ENCODE data around the gene CCNB3.

The CCNB3 gene, protein sequence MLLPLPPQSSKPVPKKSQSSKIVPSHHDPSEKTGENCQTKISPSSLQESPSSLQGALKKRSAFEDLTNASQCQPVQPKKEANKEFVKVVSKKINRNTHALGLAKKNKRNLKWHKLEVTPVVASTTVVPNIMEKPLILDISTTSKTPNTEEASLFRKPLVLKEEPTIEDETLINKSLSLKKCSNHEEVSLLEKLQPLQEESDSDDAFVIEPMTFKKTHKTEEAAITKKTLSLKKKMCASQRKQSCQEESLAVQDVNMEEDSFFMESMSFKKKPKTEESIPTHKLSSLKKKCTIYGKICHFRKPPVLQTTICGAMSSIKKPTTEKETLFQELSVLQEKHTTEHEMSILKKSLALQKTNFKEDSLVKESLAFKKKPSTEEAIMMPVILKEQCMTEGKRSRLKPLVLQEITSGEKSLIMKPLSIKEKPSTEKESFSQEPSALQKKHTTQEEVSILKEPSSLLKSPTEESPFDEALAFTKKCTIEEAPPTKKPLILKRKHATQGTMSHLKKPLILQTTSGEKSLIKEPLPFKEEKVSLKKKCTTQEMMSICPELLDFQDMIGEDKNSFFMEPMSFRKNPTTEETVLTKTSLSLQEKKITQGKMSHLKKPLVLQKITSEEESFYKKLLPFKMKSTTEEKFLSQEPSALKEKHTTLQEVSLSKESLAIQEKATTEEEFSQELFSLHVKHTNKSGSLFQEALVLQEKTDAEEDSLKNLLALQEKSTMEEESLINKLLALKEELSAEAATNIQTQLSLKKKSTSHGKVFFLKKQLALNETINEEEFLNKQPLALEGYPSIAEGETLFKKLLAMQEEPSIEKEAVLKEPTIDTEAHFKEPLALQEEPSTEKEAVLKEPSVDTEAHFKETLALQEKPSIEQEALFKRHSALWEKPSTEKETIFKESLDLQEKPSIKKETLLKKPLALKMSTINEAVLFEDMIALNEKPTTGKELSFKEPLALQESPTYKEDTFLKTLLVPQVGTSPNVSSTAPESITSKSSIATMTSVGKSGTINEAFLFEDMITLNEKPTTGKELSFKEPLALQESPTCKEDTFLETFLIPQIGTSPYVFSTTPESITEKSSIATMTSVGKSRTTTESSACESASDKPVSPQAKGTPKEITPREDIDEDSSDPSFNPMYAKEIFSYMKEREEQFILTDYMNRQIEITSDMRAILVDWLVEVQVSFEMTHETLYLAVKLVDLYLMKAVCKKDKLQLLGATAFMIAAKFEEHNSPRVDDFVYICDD (N-terminal part only)

DNA sequence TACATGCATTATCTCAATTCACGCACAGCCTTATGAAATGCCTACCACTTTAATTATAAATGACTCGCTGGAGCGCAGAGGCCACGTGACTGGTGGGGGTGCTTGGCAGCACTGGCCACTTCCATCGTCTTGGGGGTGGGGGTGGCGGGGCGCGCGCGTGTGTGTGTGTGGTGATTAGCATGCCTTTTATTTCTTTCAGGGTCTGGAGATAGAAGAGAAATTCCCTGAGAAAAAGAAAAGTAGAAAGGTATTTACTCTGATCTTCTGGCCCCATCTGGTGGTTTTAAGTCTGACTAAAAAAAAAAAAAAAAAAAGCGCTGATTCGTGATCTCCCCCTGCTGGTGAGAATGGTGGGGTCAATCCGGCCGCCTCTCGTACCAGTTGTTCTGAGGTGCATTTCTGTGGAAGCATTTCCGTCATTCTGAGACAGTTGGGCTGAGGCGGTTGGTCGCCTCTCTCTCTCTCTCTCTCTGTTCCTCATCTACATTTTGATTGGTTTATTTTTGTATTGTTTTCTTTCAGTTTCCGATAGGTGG lies at the start of gene CCNB3:
CCNB3 (plus strand) TSS at position 402 of the 536 bp plus-strand sequence. CDS start 80,399 bp downstream, outside the sequence.
- TF ChIP-seq, protein P1, sequence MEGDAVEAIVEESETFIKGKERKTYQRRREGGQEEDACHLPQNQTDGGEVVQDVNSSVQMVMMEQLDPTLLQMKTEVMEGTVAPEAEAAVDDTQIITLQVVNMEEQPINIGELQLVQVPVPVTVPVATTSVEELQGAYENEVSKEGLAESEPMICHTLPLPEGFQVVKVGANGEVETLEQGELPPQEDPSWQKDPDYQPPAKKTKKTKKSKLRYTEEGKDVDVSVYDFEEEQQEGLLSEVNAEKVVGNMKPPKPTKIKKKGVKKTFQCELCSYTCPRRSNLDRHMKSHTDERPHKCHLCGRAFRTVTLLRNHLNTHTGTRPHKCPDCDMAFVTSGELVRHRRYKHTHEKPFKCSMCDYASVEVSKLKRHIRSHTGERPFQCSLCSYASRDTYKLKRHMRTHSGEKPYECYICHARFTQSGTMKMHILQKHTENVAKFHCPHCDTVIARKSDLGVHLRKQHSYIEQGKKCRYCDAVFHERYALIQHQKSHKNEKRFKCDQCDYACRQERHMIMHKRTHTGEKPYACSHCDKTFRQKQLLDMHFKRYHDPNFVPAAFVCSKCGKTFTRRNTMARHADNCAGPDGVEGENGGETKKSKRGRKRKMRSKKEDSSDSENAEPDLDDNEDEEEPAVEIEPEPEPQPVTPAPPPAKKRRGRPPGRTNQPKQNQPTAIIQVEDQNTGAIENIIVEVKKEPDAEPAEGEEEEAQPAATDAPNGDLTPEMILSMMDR (conservative IDR thresholded peaks at IDR 0.05; ENCODE audit: low read length): peak; percentile 68
- peak; percentile 68 for DNase-seq (ENCODE audit: low read depth)
- peak within 1 kb of the TSS; percentile 41 for H3K4me3 ChIP-seq (ENCODE audit: low read length)

- no peak for DNase-seq (ENCODE audit: low read depth)
- no peak overlapping the region for H3K4me3 ChIP-seq (ENCODE audit: low read length)
- TF ChIP-seq, protein P1 (conservative IDR thresholded peaks at IDR 0.05; ENCODE audit: low read length): no peak
Measured at GRCh38 chrX:50157545-50158135, 46.9 kb upstream of the CCNB3 start.

DNA sequence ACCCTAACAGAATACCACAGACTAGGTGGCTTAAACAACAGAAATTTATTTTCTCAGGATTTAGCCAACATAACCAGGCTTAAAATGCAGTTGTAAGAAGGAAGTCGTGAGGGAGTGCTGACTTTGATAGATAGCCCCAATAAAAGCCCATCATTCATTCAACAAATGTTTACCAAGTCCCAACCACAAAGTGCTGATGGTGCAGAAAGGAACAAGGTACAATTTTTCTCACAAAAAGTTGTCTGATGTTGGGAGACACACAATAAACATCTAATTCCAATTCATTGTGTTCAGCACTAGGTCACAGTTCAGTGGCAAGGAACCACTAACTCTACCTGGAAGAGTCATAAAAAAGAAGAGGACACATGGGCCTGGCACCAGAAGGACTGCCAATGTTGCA lies 46.0 kb upstream of the CCNB3 start:
- TF ChIP-seq, protein P1 (conservative IDR thresholded peaks at IDR 0.05; ENCODE audit: low read length): no peak
- no peak overlapping the region for H3K4me3 ChIP-seq (ENCODE audit: low read length)
- DNase-seq (ENCODE audit: low read depth): no peak

GRCh38 chrX:50161127-50161526 lies 43.4 kb upstream of the CCNB3 start:
- TF ChIP-seq, protein P1 (conservative IDR thresholded peaks at IDR 0.05; ENCODE audit: low read length): no peak
- H3K4me3 ChIP-seq (ENCODE audit: low read length): no peak overlapping the region
- peak; percentile 4 for DNase-seq (ENCODE audit: low read depth)

DNA sequence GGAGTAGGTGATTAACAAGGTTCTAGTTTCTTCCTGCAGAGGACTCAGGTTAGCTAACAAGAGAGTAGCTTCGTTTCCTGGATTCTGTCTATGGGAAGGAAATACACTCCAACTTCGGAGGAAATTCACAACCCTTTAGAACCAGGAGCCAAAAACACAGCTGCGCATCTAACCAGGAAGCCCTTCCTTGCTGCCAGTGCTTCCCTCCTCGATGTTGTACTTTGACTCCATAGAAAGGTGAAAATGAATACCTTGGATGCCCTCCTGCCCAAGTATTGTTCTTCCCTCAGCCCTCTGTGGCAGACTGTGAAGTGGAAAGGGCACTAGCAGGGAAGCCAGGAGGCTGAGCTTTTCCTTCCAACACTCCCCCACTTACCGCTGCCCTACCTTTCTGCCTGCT lies 38.8 kb upstream of the CCNB3 start:
- TF ChIP-seq, protein P1 (conservative IDR thresholded peaks at IDR 0.05; ENCODE audit: low read length): no peak
- no peak overlapping the region for H3K4me3 ChIP-seq (ENCODE audit: low read length)
- no peak for DNase-seq (ENCODE audit: low read depth)

DNA sequence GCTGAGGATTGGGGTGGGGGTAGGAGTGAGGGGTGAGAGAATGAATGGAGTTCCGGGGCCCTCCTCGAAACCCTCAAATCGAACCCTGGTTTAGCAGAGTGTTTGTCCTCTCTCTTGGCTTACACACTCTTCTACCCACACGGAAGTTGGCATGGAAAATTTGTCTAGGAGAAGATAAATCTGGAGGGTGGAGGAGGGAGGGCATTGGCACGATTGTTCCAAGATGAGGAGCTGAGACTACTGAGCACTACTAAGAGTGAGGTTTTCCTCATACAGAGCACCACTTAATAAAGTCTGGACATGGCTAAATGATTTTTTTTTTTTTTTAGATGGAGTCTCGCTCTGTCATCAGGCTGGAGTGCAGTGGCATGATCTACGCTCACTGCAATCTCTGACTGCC lies 37.2 kb upstream of the CCNB3 start:
- TF ChIP-seq, protein P1 (conservative IDR thresholded peaks at IDR 0.05; ENCODE audit: low read length): no peak
- H3K4me3 ChIP-seq (ENCODE audit: low read length): no peak overlapping the region
- no peak for DNase-seq (ENCODE audit: low read depth)

All from AG10803 (cell line).